HG03045 (cell line): ENCODE measurements around the gene ADAM10.

Source experiments
- ATAC-seq: cut with Tn5 transposase; IDR thresholded peaks from one replicate; pipeline ENCODE4 v1.9.1; 2021; ENCODE audit warnings: mild to moderate bottlenecking, moderate library complexity; ENCODE audit not compliant: unreplicated experiment

Gene ADAM10

DNA sequence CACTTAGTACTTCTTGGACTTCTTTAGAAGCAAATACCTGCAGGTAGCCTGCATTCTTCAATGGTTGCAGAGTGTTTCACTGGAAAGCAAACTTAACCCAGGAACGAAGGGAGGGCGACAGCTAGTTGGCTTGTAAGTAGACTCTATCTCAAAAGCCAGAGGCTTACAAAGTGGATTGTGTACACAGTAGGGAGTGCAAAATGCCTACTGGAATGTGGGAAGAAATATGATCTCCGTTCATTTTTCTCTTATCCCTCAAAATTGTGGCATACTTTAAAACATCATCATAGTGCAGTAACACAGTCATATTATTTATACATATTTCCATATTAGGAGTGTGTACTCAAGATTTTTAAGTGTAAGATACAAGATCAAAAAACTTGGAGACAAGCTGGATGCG lies 162.0 kb downstream of the ADAM10 start:
- ATAC-seq: no peak

- ATAC-seq: no peak
Observed at GRCh38 chr15:58585693-58586443, 163.6 kb downstream of the ADAM10 start.

DNA sequence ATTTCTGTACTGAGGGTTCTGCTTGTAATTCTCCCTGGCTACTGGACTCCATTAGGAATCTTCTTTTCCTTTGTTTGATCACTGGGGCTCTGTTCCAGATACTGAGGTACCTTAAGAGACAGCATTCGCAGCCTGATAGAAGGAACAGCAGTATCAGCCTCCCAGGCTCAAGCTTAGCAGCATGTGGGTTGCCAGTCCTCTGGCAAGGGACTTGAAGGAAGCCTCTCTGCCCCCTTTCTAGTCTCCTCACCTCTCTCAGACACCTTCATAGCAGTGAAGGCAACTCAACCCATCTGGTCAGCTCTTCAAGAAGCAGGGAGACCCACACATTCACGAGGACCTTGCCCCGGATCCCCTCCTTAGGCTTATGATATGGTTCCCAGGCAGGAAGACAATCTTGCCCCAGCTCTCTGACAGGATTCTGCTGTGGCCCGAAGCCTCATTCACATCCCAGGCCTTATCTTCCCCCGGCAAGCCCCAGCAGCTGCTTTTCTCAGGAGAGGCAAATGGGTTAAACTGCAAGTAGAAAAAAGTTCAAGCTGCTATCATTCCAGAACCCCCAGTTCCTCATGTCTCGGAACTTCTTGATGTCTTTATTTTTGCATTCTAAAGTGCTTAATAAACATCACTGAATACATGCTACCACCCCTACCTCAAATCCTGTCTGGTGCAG lies 164.6 kb downstream of the ADAM10 start:
- ATAC-seq: no peak

DNA sequence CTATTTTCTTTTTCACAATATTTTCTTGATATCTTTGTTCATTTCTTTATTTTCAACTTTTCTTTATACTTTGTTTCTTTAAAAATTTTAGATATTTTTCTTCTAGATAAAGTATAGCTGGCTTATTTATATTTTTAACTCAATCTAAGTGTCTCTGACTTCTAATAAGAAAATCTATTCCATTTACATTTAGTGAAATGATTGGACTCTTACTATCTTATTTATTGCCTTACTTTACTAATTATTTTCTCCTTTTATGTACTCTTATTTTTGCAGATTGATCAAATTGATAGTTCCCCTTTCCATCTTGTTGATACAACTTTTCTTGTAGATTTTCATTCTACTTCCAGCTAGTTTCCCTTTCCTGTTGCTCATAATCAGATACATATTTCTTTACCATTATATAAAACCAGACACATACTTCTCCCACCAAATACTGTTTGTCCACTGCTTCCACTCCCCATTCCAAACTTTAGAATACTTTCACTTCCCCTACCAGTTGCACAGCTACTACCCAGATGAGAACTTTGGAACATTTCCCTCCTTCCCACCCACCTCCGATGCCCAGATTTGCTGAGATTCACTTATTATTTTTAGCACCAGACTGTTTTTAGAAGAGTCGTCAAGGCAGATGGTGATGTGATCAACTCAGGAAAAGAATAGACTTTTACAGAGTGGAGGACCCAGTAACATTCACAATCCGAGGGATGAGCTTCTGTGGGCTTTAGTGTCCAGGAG lies 166.2 kb downstream of the ADAM10 start:
- no peak for ATAC-seq

- ATAC-seq: no peak
Observed at GRCh38 chr15:58582160-58582559, 167.3 kb downstream of the ADAM10 start.

DNA sequence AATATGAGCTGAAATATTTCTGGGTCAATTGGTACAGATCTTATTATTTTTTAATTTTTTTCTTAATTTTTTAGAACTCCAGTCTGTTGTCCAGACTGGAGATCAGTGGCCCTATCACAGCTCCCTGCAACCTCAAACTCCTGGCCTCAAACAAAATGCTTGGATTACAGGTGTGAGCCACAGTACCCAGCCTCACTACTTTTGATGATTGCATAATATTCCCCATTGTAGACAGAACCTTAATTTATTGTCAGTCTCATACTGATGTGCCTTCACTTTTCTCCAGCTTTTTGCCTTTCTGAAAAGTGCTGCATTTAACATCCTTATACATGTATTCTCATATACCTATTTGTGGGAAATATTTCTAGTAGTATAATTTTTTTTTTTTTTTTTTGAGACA lies 172.8 kb downstream of the ADAM10 start:
- ATAC-seq: no peak

- ATAC-seq: no peak
Observed at GRCh38 chr15:58575045-58575786, 174.3 kb downstream of the ADAM10 start.

DNA sequence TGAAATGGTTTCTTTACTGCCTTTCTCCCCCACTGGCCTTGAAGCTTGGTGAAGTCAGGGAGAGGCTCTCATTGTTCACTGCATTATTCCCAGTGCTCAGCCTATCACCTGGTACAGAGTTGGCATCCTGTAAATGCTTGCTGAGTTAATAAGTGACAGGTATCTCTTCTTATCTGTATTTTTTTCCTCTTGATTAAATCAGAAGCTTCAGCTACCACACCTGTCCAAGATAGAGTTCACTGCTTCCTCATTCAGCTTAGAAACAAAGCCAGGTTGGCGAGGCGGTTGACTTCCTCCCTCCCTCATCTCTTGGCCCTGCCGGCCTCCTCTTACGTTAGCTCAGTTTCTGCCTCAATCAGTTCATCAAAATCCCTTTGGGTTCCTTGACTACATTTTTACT lies 174.9 kb downstream of the ADAM10 start:
- ATAC-seq: no peak

DNA sequence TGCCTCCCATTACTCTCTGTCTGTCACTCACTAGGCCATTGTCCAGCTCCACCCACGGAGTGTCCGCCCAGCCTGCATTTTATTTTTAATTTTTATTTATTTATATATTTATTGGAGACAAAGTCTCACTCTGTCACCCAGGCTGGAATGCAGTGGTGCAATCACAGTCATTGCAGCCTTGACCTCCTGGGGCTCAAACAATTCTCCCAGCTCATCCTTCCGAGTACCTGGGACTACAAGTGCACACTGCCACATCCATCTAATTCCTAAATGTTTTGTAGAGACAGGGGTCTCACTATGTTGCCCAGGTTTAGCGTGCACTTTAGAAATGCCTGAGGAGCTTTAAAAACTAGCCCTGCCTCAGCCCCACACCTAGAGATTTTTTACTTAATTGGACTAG lies 176.2 kb downstream of the ADAM10 start:
- no peak for ATAC-seq

- no peak for ATAC-seq
Observed at GRCh38 chr15:58572521-58572920, 177.0 kb downstream of the ADAM10 start.

DNA sequence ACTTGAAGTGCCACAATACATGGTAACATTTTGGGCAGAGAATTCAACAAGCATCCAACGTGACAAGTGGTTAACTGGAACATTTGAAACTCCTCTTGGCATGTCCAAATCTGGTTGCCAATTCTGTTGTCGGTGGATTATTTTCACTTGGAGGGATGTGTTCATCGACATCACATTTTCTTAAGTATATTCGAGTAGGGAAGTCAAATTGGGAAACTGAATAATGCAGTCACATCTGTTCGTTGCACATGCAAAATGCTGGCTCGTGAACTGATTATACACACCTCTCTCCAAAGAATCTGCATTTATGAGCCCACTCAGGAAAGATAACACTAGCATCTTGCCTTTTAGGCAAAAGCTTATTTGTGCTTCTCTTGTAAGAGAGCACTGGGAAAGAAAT lies 178.0 kb downstream of the ADAM10 start:
- no peak for ATAC-seq

GRCh38 chr15:58569455-58569854 lies 180.1 kb downstream of the ADAM10 start:
- ATAC-seq: no peak

DNA sequence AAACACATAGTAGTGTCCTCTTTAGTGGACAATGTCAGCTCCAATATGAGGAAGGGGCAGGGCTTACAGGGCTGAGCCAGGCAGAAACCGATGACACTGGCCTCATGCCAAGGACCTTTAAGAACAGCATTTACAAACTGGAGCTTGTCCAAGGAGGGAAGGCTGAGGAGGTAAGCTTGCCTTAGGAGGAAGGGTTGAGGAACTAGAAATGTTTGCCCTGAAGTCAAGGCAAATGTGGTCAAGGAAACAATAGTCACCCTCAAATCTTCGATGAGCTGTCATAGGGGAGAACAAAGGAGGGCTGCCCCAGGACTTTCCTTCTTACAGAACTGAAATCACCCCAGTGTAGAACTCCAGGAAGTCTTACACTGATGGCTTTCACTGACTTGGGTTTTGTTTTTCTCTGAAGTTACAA lies 181.3 kb downstream of the ADAM10 start:
- no peak for ATAC-seq

GRCh38 chr15:58566029-58566428 lies 183.5 kb downstream of the ADAM10 start:
- ATAC-seq: no peak

- no peak for ATAC-seq
Observed at GRCh38 chr15:58565619-58566018, 183.9 kb downstream of the ADAM10 start.

DNA sequence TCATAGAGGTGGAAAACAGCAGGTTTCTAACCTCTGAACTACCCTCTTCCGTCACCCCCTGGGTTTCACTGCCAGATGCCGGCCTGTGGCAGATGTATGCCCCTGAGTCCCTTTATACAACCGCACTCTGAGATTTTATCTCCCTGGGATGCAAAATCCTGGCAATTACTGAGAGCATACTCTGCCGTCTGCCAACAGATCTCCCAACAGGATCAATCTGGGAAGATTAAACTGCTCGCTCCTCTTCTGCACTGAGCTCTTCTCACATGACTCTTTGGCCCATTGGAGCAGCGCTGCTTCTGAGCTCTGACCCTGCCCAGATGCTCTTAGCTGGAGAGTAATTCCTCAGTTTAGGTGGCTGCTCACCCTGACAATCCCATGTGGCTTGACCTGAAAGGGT lies 184.5 kb downstream of the ADAM10 start:
- ATAC-seq: no peak

- no peak for ATAC-seq
Observed at GRCh38 chr15:58562135-58562534, 187.4 kb downstream of the ADAM10 start.

GRCh38 chr15:58561321-58561720 lies 188.2 kb downstream of the ADAM10 start:
- ATAC-seq: no peak

DNA sequence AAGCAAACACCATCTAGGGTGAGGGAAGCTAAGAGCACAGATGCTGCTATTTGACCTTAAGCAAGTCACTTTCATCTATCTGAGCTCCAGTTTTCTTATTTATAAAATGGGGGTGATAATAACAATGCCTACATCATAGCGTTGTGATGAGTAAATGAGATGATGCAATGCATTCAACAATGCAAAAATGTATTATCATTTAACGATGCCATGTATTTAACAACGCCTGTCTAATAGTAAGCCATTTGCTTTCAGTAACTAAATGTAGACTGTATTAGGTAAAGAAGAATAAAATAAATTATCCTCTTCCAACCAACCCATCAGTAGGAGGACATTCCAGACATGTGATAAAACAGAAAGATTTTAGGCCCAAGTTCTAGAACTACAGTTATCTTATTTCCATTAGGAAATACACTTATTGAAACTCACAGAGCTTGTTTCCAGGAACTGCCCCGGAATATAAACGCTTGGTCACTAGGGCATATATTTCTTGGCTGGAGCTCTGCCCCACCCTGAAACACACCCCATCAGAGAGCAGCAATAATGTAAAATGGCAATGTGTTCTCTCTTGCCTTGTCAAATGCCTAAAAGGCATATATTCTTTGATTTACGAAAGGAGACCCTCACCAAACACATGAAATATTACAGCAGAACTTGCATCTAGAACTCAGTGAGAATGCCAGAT lies 189.5 kb downstream of the ADAM10 start:
- no peak for ATAC-seq

DNA sequence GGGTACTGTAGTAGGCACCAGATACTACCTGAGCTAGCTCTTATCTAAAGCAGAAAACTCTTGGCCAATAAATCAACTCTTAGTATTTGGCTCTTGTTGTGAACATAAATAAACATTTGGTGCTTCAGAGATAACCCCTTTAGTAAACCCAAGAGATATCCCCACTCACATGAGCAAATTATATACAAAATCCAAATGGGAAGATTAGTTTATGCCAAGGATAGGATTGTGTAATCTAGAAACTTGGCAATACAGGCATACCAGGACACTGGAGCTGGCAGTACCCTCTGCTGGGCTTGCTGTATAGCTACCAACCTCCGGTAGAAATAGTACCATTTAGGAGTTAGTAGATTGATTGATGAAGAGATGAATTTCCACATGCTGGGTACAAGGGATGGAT lies 190.7 kb downstream of the ADAM10 start:
- ATAC-seq: no peak

GRCh38 chr15:58556541-58556940 lies 193.0 kb downstream of the ADAM10 start:
- ATAC-seq: no peak
